ENCODE measurements around the gene F5. TPM values are rescaled to one million over a fixed set of nuclear protein-coding genes. Genes with fewer than 3 reads are reported as not detected.

F5 gene
- total and polyA plus RNA-seq, 2 experiments from 2014 or later, result 0.16 TPM; not detected in 1

- H3K27ac Mint-ChIP-seq, result no peak overlapping the region
- H3K4me1 Mint-ChIP-seq, result peaks cover 6% of the 10 kb centered on the region
- Histone ChIP-seq H3F3A (replicated peaks; ENCODE audit: low read depth) (no peaks in the 10 kb centered on the region), H3K4me1 (ENCODE audit: insufficient read depth) (no peaks in the 10 kb centered on the region; the same call in 1 of the 2 replicates), H4K20me1 (replicated peaks; ENCODE audit: insufficient read depth) (no peaks in the 10 kb centered on the region), H3K79me2 (replicated peaks; ENCODE audit: insufficient read depth) (no peaks in the 10 kb centered on the region), H3K27me3 (ENCODE audit: insufficient read depth) (no peaks in the 10 kb centered on the region), H2AFZ (no peak overlapping the region), H3K4me3 (no peak overlapping the region), H3K27ac (ENCODE audit: low read depth) (no peak overlapping the region), H3K4me2 (no peak overlapping the region), H3K9me2 (ENCODE audit: insufficient read depth) (no peaks in the 10 kb centered on the region), H3K36me3 (ENCODE audit: insufficient read depth) (no peaks in the 10 kb centered on the region)
- H3K27me3 Mint-ChIP-seq (ENCODE audit: insufficient read depth, low read depth, poor library complexity), result no peaks in the 10 kb centered on the region
- TF ChIP-seq EZH2 (IDR thresholded peaks at IDR 0.05; ENCODE audit: low read depth, unreplicated experiment) (no peak), STAT1 (IDR thresholded peaks at IDR 0.05; ENCODE audit: unreplicated experiment) (no peak), CREB1 (CRISPR knock-in tag; IDR thresholded peaks at IDR 0.05; ENCODE audit: low read depth) (no peak), ETS1 (IDR thresholded peaks at IDR 0.05) (no peak), ZNF114 (CRISPR knock-in tag; IDR thresholded peaks at IDR 0.05) (no peak), EZH2phosphoT487 (IDR thresholded peaks at IDR 0.05; ENCODE audit: unreplicated experiment) (no peak), ZNF331 (CRISPR knock-in tag; IDR thresholded peaks at IDR 0.05; ENCODE audit: low read depth) (no peak), ZNF462 (CRISPR knock-in tag; IDR thresholded peaks at IDR 0.05) (no peak), REST (IDR thresholded peaks at IDR 0.05; ENCODE audit: unreplicated experiment) (no peak), POLR2AphosphoS5 (IDR thresholded peaks at IDR 0.05; ENCODE audit: low read depth) (no peak), JUNB (IDR thresholded peaks at IDR 0.05; ENCODE audit: unreplicated experiment) (no peak), CTCF (conservative IDR thresholded peaks at IDR 0.05; ENCODE audit: low read depth in 2 of 2) (no peak), NANOG (IDR thresholded peaks at IDR 0.05; ENCODE audit: borderline replicate concordance) (no peak)
- DNase-seq (ENCODE audit: low spot score) (no peak), ATAC-seq (no peak)
- no peak overlapping the region for H3K4me3 Mint-ChIP-seq
- no peaks in the 10 kb centered on the region for H3K36me3 Mint-ChIP-seq (ENCODE audit: low read depth)
- no peaks in the 10 kb centered on the region for H3K9me3 Mint-ChIP-seq
Measured at GRCh38 chr1:169511316-169512005, 74.8 kb downstream of the F5 start.
